Measurements from ENCODE around the gene ECHS1. TPM values are rescaled to one million over a fixed set of nuclear protein-coding genes. Genes with fewer than 3 reads are reported as not detected.

The ECHS1 gene
- total and polyA plus RNA-seq, 8 donors: 71.0 to 87.1 (median 76.7) TPM

DNA sequence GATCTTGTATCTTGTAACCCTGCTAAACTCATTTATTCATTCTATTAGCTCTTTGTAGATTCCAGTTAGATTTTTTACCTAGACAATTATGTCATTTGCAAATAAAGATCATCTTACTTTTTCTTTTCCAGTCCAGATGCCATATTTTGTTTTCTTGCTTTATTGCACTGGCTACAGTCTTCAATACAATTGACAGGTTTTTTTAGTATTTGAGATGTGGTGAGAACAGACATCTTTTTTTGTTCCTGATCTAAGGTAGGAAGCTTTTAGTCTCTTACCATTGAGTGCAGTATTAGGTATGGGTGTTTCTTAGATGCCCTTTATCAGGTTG is 39.2 kb upstream of the ECHS1 start:
- no peak for TF ChIP-seq CTCF (IDR thresholded peaks at IDR 0.05)
- no peak for ATAC-seq
- peaks cover 0 to 79% of the 10 kb centered on the region in 2 donors for H3K36me3 ChIP-seq
- peaks cover 3 to 26% of the 10 kb centered on the region in 2 donors for H3K9me3 ChIP-seq
- H3K27me3 ChIP-seq: no peaks in the 10 kb centered on the region
- no peak overlapping the region for H3K27ac ChIP-seq
- H3K4me3 ChIP-seq: no peak overlapping the region
- no peak for DNase-seq
- intact Hi-C loops (cut with DNase I): no loop called here
- no peaks in the 10 kb centered on the region for H3K4me1 ChIP-seq

DNA sequence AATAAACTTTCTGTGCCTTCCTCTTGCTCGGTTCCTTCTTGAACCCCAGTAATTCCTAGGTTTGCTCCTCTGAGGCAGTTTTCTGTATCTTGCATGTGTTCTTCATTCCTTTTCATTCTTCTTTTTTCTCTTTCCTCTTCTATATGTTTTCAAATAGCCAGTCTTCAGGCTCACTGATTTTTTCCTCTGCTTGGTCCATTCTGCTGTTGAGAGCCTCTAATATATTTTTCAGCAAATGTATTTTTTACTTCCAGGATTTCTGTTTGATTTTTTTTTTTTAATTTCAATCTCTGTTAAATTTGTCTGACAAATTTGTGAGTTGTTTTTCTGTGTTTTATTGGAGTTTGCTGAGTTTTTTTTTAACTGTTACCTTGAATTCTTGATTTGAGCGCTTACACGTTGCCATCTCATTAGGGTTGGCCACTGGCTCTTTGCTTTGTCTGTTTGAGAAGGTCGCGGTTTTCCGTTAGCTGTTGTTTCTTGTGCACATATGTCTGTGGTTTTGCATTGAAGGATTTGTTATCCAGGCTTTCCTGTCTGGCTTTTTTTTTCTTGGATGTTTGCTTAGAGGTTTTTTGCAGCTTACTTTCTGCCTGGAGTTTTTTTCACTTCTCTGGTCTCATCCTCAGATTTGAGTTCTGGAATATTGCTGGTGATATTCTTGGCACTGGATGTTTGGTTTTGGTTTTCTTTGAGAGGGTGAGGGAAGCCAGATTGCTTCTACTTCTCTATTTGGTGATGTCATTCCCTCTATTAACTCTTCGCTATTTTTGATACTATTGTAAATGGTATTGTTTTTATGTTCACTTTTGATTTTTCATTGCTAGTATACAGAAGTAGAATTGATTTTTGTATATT is 38.6 kb upstream of the ECHS1 start:
- H3K27ac ChIP-seq: no peak overlapping the region
- no peaks in the 10 kb centered on the region for H3K4me1 ChIP-seq
- H3K9me3 ChIP-seq: peaks cover 3 to 26% of the 10 kb centered on the region in 2 donors
- TF ChIP-seq CTCF (IDR thresholded peaks at IDR 0.05): no peak
- ATAC-seq: no peak
- no peak for DNase-seq
- no peak overlapping the region for H3K4me3 ChIP-seq
- H3K27me3 ChIP-seq: no peaks in the 10 kb centered on the region
- H3K36me3 ChIP-seq: peaks cover 0 to 83% of the 10 kb centered on the region in 2 donors
- intact Hi-C loops (cut with DNase I): no loop called here

GRCh38 chr10:133405844-133406527 is 32.8 kb upstream of the ECHS1 start:
- no peak overlapping the region for H3K4me3 ChIP-seq
- intact Hi-C loops (cut with DNase I): no loop called here
- DNase-seq (no peak), ATAC-seq (no peak)
- no peaks in the 10 kb centered on the region for H3K27me3 ChIP-seq
- peaks cover 0 to 83% of the 10 kb centered on the region in 2 donors for H3K36me3 ChIP-seq
- H3K4me1 ChIP-seq: peaks cover 0 to 6% of the 10 kb centered on the region in 2 donors
- no peak for TF ChIP-seq CTCF (IDR thresholded peaks at IDR 0.05)
- no peak overlapping the region for H3K27ac ChIP-seq
- peaks cover under 1 to 5% of the 10 kb centered on the region in 2 donors for H3K9me3 ChIP-seq

DNA sequence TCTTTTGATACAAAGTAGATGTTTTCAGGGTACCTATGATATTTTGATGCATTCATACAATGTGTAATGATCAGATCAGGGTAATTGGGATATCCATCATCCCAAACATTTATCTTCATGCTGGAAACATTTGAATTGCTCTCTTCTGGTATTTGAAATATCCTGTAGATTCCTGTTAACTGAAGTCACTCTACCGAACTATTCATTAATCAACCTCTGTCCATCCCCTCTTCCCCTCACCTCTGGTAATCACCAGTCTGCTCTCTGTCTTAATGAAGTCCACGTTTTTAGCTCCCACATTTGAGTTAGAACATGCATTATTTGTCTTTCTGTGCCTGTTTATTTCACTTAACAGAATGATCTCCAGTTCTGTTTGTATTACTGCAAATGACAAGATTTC is 32.1 kb upstream of the ECHS1 start:
- no peaks in the 10 kb centered on the region for H3K27me3 ChIP-seq
- H3K4me3 ChIP-seq: no peak overlapping the region
- H3K27ac ChIP-seq: no peak overlapping the region
- intact Hi-C loops (cut with DNase I): no loop called here
- H3K4me1 ChIP-seq: peaks cover 0 to 8% of the 10 kb centered on the region in 2 donors
- DNase-seq (no peak), ATAC-seq (no peak)
- H3K9me3 ChIP-seq: no peaks in the 10 kb centered on the region
- TF ChIP-seq CTCF (IDR thresholded peaks at IDR 0.05): no peak
- H3K36me3 ChIP-seq: peaks cover 0 to 81% of the 10 kb centered on the region in 2 donors

- H3K4me1 ChIP-seq: peaks cover 0 to 8% of the 10 kb centered on the region in 2 donors
- H3K4me3 ChIP-seq: no peak overlapping the region
- H3K36me3 ChIP-seq: peaks cover 0 to 85% of the 10 kb centered on the region in 2 donors
- TF ChIP-seq CTCF (IDR thresholded peaks at IDR 0.05): no peak
- intact Hi-C loops (cut with DNase I): no loop called here
- ATAC-seq (no peak), DNase-seq (no peak)
- H3K9me3 ChIP-seq: no peaks in the 10 kb centered on the region
- H3K27ac ChIP-seq: no peak overlapping the region
- H3K27me3 ChIP-seq: no peaks in the 10 kb centered on the region
Measured at GRCh38 chr10:133403784-133404183, 30.6 kb upstream of the ECHS1 start.
